ENCODE results near the gene DNAH9. TPM values are rescaled to one million over a fixed set of nuclear protein-coding genes. Genes with fewer than 3 reads are reported as not detected.

DNAH9 gene
- total RNA-seq, 4 donors from 2014 or later: 1.2 to 7.7 (median 4.3) TPM

DNA sequence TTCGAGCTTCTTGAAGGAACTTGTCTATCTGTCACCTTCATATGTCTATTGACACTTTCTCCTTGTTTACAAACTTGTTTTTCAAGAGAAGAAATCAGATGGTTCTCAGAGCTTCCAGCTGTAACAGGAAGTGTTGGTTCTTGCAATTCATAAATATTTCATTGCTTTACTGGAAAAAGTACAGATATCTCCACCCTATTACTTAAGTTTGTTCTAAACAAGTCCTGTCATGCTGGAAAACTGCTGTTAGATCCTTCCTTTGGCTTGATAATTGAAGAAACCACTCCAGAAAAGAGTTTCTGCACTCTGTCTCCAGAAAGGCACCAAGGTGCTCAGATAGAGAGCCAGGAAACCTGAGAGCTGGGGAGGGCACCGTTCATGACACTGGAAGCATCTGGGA is 181.6 kb downstream of the DNAH9 start:
- Histone ChIP-seq H3K4me3 (no peak overlapping the region), H3K27ac (no peak overlapping the region), H3K4me1 (no peaks in the 10 kb centered on the region), H3K27me3 (no peaks in the 10 kb centered on the region), H3K9me3 (no peaks in the 10 kb centered on the region), H3K36me3 (no peaks in the 10 kb centered on the region)
- intact Hi-C loops (cut with DNase I; ENCODE audit: low total_unique reads): no loop called here
- DNase-seq: no peak
- no peak for TF ChIP-seq POLR2A (IDR thresholded peaks at IDR 0.05)
- TF ChIP-seq, protein P1, sequence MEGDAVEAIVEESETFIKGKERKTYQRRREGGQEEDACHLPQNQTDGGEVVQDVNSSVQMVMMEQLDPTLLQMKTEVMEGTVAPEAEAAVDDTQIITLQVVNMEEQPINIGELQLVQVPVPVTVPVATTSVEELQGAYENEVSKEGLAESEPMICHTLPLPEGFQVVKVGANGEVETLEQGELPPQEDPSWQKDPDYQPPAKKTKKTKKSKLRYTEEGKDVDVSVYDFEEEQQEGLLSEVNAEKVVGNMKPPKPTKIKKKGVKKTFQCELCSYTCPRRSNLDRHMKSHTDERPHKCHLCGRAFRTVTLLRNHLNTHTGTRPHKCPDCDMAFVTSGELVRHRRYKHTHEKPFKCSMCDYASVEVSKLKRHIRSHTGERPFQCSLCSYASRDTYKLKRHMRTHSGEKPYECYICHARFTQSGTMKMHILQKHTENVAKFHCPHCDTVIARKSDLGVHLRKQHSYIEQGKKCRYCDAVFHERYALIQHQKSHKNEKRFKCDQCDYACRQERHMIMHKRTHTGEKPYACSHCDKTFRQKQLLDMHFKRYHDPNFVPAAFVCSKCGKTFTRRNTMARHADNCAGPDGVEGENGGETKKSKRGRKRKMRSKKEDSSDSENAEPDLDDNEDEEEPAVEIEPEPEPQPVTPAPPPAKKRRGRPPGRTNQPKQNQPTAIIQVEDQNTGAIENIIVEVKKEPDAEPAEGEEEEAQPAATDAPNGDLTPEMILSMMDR (IDR thresholded peaks at IDR 0.05): no peak

DNA sequence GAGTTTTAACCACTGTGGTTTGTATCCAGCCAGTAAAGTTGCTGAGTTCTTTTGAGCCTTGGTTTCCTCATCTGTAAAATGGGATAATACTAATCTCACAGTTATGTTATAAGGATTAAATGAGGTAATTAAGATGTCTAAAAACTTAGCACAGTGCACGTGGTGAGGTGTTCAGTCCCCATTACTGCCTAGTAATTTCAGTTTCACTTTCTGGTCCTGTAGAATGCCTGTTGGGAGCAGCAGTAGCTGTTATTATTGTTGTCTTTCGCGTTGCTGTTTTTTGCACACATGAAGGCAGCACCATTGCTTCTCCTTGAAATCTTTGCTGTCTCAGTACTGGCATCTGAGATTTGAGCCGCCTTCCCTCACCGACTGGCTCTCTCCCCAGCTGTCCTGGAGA is 182.4 kb downstream of the DNAH9 start:
- Histone ChIP-seq H3K27ac (no peak overlapping the region), H3K4me3 (no peak overlapping the region), H3K36me3 (no peaks in the 10 kb centered on the region), H3K27me3 (no peaks in the 10 kb centered on the region), H3K9me3 (no peaks in the 10 kb centered on the region), H3K4me1 (no peaks in the 10 kb centered on the region)
- no peak for DNase-seq
- intact Hi-C loops (cut with DNase I; ENCODE audit: low total_unique reads): no loop called here
- TF ChIP-seq POLR2A (IDR thresholded peaks at IDR 0.05): no peak
- TF ChIP-seq, protein P1 (IDR thresholded peaks at IDR 0.05): no peak

DNA sequence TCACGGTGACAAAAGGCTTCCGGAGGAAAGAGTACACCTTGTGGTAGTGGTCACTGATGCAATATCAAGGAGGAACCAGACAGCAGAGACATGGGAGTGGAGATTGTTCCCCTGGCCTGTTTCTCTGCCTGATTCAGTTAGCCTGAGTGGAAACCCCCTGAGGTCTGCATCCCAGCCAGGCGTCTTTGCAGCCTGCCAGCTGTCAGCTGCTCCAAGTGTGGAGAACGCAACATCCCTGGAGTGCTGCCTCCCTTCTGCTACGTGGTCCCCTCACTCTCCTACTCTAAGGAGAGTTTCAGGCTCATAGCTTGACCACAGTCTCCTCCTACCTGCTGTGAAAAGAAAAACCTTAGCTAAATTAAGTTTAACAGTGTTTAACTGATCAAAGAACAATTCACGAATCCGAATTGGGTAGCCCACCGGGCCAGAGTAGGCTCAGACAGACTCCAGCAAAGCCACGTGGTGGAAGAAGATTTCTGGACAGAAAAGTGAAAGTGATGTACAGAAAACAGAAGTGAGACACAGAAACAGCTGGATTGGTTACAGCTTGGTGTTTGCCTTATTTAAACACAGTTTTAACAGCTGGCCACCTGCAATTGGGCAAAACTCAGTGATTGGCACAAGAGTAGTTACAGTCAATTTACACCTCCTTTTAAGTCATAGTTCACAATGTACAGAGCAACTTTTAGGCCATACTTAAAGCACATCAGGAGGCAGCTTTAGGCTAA is 188.6 kb downstream of the DNAH9 start:
- TF ChIP-seq, protein P1 (IDR thresholded peaks at IDR 0.05): no peak
- TF ChIP-seq POLR2A (IDR thresholded peaks at IDR 0.05): no peak
- no peak overlapping the region for H3K27ac ChIP-seq
- H3K27me3 ChIP-seq: no peaks in the 10 kb centered on the region
- no peaks in the 10 kb centered on the region for H3K9me3 ChIP-seq
- H3K4me3 ChIP-seq: no peak overlapping the region
- DNase-seq: no peak
- no peaks in the 10 kb centered on the region for H3K4me1 ChIP-seq
- intact Hi-C loops (cut with DNase I; ENCODE audit: low total_unique reads): no loop called here
- no peaks in the 10 kb centered on the region for H3K36me3 ChIP-seq

DNA sequence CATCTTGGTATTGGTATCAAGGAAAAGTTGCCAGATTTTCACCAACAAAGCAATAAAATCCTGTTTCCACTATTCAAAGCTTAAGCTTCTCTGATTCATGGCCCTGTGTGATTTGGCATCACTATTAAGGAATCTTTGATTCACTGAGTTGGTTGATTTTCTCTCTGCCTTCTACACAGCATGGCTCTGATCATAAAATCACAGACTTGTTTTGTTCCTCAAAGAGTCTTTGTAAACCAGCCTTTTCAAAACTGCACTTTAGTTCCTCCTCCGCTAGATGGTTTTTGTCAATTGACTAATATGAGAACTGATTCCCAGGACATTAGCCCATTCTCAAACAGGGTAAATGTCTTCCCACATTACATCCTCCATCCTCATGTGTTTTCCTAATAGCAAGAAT is 197.6 kb downstream of the DNAH9 start:
- intact Hi-C loops (cut with DNase I; ENCODE audit: low total_unique reads): no loop called here
- Histone ChIP-seq H3K27ac (no peak overlapping the region), H3K27me3 (no peaks in the 10 kb centered on the region), H3K4me3 (no peak overlapping the region), H3K9me3 (no peaks in the 10 kb centered on the region), H3K36me3 (no peaks in the 10 kb centered on the region), H3K4me1 (no peaks in the 10 kb centered on the region)
- no peak for DNase-seq
- TF ChIP-seq POLR2A (IDR thresholded peaks at IDR 0.05): no peak
- TF ChIP-seq, protein P1 (IDR thresholded peaks at IDR 0.05): no peak

DNA sequence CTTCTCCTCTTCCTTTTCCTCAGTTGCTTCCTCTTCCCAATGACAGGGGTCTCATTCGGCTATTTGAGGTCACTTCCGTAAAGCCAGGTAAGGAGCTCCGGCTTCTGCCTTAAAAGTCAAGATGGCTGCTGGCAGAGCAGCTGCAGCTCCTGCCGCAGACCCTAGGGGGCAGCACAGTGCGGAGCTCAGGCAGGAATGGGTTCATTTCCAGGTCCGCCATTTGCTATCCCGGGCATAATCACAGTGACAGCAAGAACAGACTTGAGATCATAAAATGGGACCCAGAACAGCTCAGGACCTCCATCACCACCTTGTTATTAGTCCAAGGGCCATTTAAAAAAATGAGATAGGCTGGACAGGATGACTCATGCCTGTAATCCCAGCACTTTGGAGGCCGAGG is 199.5 kb downstream of the DNAH9 start:
- intact Hi-C loops (cut with DNase I; ENCODE audit: low total_unique reads): no loop called here
- Histone ChIP-seq H3K27ac (no peak overlapping the region), H3K9me3 (no peaks in the 10 kb centered on the region), H3K4me1 (no peaks in the 10 kb centered on the region), H3K4me3 (no peak overlapping the region), H3K36me3 (no peaks in the 10 kb centered on the region), H3K27me3 (no peaks in the 10 kb centered on the region)
- DNase-seq: no peak
- TF ChIP-seq POLR2A (IDR thresholded peaks at IDR 0.05): no peak
- TF ChIP-seq, protein P1 (IDR thresholded peaks at IDR 0.05): no peak
